Small intestine (tissue), 7 donors: ENCODE measurements around the gene RRAS2. TPM values are rescaled to one million over a fixed set of nuclear protein-coding genes. Genes with fewer than 3 reads are reported as not detected.
"Not testable (repeated sequence)": the region's sequence is repeated elsewhere in the genome, so short reads cannot be mapped to it uniquely, and the experiment has no call there.

Experiments used
- DNase-seq, 2 donors: peaks; one replicate each; pipeline versions ENCODE4 v3.0.0 to v3.0.0-alpha.2; 2013
- FAIRE-seq: peaks from 2 replicates; lab custom pipeline; 2012; peaks lifted over from hg19 to GRCh38; lab: Jason Lieb, UNC
- H3K27ac ChIP-seq, 3 donors: one replicate each; pipeline ENCODE4 v1.5.1; 2013; ENCODE audit warnings: low read length in 2 of 3, mild to moderate bottlenecking in 2 of 3, control low read depth in 1 of 3, inconsistent platforms in 1 of 3, low read depth in 1 of 3, moderate library complexity in 1 of 3
- H3K27me3 ChIP-seq, 3 donors: one replicate each; pipeline ENCODE4 v1.6.1; 2013; ENCODE audit warnings: low read length in 3 of 3, inconsistent platforms in 1 of 3; ENCODE audit not compliant: control insufficient read depth in 3 of 3, insufficient read depth in 3 of 3
- H3K36me3 ChIP-seq, 3 donors: one replicate each; pipeline ENCODE4 v1.6.1; 2013; ENCODE audit warnings: low read length in 3 of 3, inconsistent platforms in 1 of 3, low read depth in 1 of 3, mild to moderate bottlenecking in 1 of 3, moderate library complexity in 1 of 3; ENCODE audit not compliant: control insufficient read depth in 3 of 3, insufficient read depth in 2 of 3
- H3K4me1 ChIP-seq, 3 donors: one replicate each; pipeline ENCODE4 v1.6.1; 2013; ENCODE audit warnings: low read length in 2 of 3, inconsistent platforms in 1 of 3, low read depth in 1 of 3, mild to moderate bottlenecking in 1 of 3, moderate library complexity in 1 of 3; ENCODE audit not compliant: control insufficient read depth in 3 of 3, insufficient read depth in 2 of 3
- H3K4me3 ChIP-seq, 3 donors: one replicate each; pipeline ENCODE4 v1.5.1; 2013; ENCODE audit warnings: low read length in 3 of 3, control low read depth in 1 of 3, inconsistent platforms in 1 of 3, low read depth in 1 of 3, mild to moderate bottlenecking in 1 of 3, moderate library complexity in 1 of 3
- H3K9me3 ChIP-seq, 2 donors: one replicate each; pipeline ENCODE4 v1.6.1; 2013; ENCODE audit warnings: low read depth in 1 of 2, low read length in 1 of 2; ENCODE audit not compliant: control insufficient read depth in 2 of 2, insufficient read depth in 1 of 2
- WGBS, 3 donors: extraction: QIAGEN DNeasy Blood & Tissue Kit; methylation state at CpG; one replicate each; pipeline ENCODE4 v1.1.7; 2013; 5-methylcytosine and 5-hydroxymethylcytosine counted together
- polyA plus RNA-seq, 4 donors: library from polyadenylated mRNA; stranded (reverse) in 3 of 4; unstranded in 1 of 4; fragments of 200-250 nt in 3 of 4; fragments of 120-200 nt in 1 of 4; gene quantifications; one replicate each; pipeline versions ENCODE4 v1.2.1 to v1.2.3, GENCODE V29; 2013
- donor health status: healthy with polysubstance abuse.
- donor health status: control.
- donor health status: control.
- donor health status: Bipolar disorder and iron deficiency.
- donor health status: healthy.

The RRAS2 gene
- polyA plus RNA-seq, 4 donors = 16.1 to 64.0 (median 36.3) TPM

DNA sequence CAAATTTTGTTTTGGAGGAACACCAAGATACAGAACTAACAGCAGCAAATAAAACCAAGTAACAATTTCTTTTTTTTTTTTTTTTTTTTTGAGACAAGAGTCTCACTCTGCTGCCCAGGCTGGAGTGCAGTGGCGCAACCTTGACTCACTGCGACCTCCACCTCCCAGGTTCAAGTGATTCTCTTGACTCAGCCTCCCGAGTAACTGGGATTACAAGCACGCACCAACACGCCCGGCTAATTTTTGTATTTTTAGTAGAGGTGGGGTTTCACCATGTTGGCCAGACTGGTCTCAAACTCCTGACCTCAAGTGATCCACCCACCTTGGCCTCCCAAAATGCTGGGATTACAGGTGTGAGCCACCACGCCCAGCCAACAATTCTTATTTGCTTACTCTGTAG lies 4.4 kb downstream of the RRAS2 start:
- not testable (repeated sequence) for H3K4me1 ChIP-seq, DNase-seq, H3K36me3 ChIP-seq, H3K9me3 ChIP-seq, H3K27me3 ChIP-seq, FAIRE-seq, H3K27ac ChIP-seq, H3K4me3 ChIP-seq
- 98 to 99% (median 99%) methylated on average over 7 of the region's 7 CpGs for WGBS, 3 donors

DNA sequence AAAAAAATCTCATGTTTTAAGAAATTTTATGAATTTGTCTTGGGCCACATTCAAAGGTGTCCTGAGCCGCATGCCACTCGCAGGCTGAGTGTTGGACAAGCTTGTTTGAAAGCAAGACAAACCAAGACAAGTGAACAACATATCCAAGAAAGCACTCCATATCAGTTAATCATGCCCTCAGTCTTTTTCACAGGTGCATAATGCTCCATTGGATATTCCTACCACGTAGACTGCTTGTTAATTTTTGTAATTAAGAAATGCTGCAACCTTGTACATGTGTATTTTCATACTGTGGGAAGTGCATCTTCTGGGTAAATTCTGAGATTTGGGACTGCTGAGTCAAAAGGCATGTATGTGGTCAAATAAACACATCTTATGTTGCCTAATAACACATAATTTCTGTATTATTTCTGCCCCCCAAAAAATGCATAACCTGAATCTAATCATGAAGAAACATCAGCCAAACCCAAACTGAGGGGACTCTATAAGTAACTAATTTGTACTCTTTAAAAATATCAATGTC lies 8.2 kb downstream of the RRAS2 start:
- Histone ChIP-seq H3K36me3 (peaks cover 0 to 5% (median 0%) of the 10 kb centered on the region in 3 donors), H3K27me3 (no peaks in the 10 kb centered on the region), H3K9me3 (peaks cover 0 to 8% of the 10 kb centered on the region in 2 donors), H3K4me1 (peaks cover 0 to 3% (median 0%) of the 10 kb centered on the region in 3 donors), H3K27ac (no peak overlapping the region), H3K4me3 (no peak overlapping the region)
- DNase-seq = no peak
- no peak for FAIRE-seq
- WGBS, 3 donors = 93 to 97% (median 96%) methylated on average over 3 of the region's 3 CpGs

DNA sequence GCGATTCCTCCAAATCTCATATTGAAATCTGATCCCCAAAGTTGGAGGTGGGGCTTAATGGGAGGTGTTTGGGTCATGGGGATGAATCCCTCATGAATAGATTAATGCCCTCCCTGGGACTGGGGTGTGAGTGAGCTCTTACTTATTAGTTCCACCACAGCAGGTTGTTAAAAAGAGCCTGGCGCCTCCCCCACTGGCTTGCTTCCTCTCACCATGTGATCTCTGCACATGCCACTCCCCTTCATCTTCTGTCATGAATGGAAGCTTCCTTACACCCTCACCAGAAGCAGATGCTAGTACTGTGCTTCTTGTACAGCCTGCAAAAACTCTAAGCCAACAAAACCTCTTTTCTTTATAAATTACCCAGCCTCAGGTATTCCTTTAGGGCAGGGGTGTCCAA lies 8.8 kb downstream of the RRAS2 start:
- H3K36me3 ChIP-seq = peaks cover 0 to 5% (median 0%) of the 10 kb centered on the region in 3 donors
- DNase-seq (no peak), FAIRE-seq (no peak)
- no peak overlapping the region for H3K27ac ChIP-seq
- H3K27me3 ChIP-seq = no peaks in the 10 kb centered on the region
- peaks cover 0 to 3% (median 0%) of the 10 kb centered on the region in 3 donors for H3K4me1 ChIP-seq
- peaks cover 0 to 8% of the 10 kb centered on the region in 2 donors for H3K9me3 ChIP-seq
- WGBS, 3 donors = 85 to 95% (median 93%) methylated on average over 2 of the region's 2 CpGs
- no peak overlapping the region for H3K4me3 ChIP-seq

- Histone ChIP-seq H3K4me3 (no peak overlapping the region), H3K27me3 (no peaks in the 10 kb centered on the region), H3K27ac (no peak overlapping the region), H3K9me3 (peaks cover 0 to 8% of the 10 kb centered on the region in 2 donors), H3K36me3 (no peaks in the 10 kb centered on the region), H3K4me1 (peaks cover 0 to 3% (median 0%) of the 10 kb centered on the region in 3 donors)
- DNase-seq (no peak), FAIRE-seq (no peak)
- WGBS, 3 donors = 83 to 100% (median 96%) methylated on average over 1 of the region's 1 CpG
Measured at GRCh38 chr11:14347991-14348390, 11.0 kb downstream of the RRAS2 start.

GRCh38 chr11:14347494-14347893 lies 11.5 kb downstream of the RRAS2 start:
- Histone ChIP-seq H3K4me1 (peaks cover 0 to 3% (median 0%) of the 10 kb centered on the region in 3 donors), H3K9me3 (peaks cover 0 to 8% of the 10 kb centered on the region in 2 donors), H3K4me3 (no peak overlapping the region), H3K36me3 (no peaks in the 10 kb centered on the region), H3K27me3 (no peaks in the 10 kb centered on the region), H3K27ac (no peak overlapping the region)
- 96 to 99% (median 97%) methylated on average over 7 of the region's 7 CpGs for WGBS, 3 donors
- DNase-seq = no peak
- FAIRE-seq = no peak

- FAIRE-seq = no peak
- Histone ChIP-seq H3K36me3 (no peaks in the 10 kb centered on the region), H3K4me1 (peaks cover 0 to 3% (median 0%) of the 10 kb centered on the region in 3 donors), H3K27me3 (no peaks in the 10 kb centered on the region), H3K4me3 (no peak overlapping the region), H3K9me3 (peaks cover 0 to 8% of the 10 kb centered on the region in 2 donors), H3K27ac (no peak overlapping the region)
- 92 to 100% (median 95%) methylated on average over 2 of the region's 2 CpGs for WGBS, 3 donors
- no peak for DNase-seq
Measured at GRCh38 chr11:14346303-14346955, 12.6 kb downstream of the RRAS2 start.

GRCh38 chr11:14345668-14346067 lies 13.3 kb downstream of the RRAS2 start:
- H3K4me3 ChIP-seq = no peak overlapping the region
- 68 to 89% (median 78%) methylated on average over 1 of the region's 1 CpG for WGBS, 3 donors
- FAIRE-seq = no peak

GRCh38 chr11:14345016-14345415 lies 14.0 kb downstream of the RRAS2 start:
- not testable (repeated sequence) for H3K36me3 ChIP-seq, H3K27me3 ChIP-seq, H3K27ac ChIP-seq, H3K4me3 ChIP-seq, FAIRE-seq, H3K4me1 ChIP-seq, DNase-seq, H3K9me3 ChIP-seq
- WGBS, 3 donors = 93 to 97% (median 97%) methylated on average over 5 of the region's 5 CpGs

More at GRCh38 chr11:14345668-14346067, 13.3 kb downstream of the RRAS2 start:
- Histone ChIP-seq H3K4me1 (peaks cover 0 to 3% (median 0%) of the 10 kb centered on the region in 3 donors), H3K36me3 (no peaks in the 10 kb centered on the region), H3K27ac (no peak overlapping the region), H3K9me3 (peaks cover 0 to 8% of the 10 kb centered on the region in 2 donors), H3K27me3 (no peaks in the 10 kb centered on the region)
- no peak for DNase-seq
